GM18870 (cell line): ENCODE results near the gene NFE2L2.
"Not testable (repeated sequence)": the region's sequence is repeated elsewhere in the genome, so short reads cannot be mapped to it uniquely, and the experiment has no call there.

Experiments used
- ATAC-seq: cut with Tn5 transposase; IDR thresholded peaks from one replicate; pipeline ENCODE4 v1.9.1; 2021; ENCODE audit warnings: moderate library complexity; ENCODE audit not compliant: unreplicated experiment

The NFE2L2 gene

DNA sequence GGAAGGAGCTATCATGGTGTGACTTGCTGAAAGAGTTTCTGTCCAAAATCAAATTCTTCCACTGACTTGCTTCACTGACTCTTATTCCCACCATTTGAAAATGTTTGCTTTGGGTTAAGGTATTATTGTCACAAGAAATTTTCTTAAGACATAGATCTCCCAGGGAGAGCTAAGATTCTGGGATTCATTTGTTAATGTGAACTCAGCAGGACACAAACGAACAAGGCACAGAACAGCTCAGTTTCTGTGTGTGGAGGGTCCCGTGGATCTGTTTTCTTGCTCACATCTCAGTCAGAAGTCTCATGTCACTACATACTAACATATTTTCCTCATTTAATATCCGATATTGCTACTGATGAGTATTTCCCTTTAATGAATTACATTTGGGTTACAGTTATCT is 60.1 kb downstream of the NFE2L2 start:
- ATAC-seq: no peak

DNA sequence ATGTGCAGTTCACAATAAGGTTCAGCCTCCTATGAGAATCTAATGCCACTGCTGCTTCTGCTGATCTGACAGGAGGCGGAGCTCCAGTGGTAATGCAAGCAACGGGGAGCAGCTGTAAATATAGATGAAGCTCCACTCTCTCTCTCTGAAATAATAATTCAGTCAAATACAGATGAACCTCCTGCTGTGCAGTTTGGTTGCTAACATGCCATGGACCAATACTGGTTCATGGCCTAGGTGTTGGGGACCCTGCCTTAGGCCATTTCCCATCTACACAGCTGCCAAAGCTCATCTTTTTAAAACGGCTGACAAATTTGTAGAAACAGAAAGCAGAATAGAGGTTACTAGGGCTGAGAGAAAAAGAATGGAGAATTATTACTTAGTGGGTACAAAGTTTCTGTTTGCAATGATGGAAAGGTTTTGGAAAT is 62.6 kb downstream of the NFE2L2 start:
- ATAC-seq: no peak

DNA sequence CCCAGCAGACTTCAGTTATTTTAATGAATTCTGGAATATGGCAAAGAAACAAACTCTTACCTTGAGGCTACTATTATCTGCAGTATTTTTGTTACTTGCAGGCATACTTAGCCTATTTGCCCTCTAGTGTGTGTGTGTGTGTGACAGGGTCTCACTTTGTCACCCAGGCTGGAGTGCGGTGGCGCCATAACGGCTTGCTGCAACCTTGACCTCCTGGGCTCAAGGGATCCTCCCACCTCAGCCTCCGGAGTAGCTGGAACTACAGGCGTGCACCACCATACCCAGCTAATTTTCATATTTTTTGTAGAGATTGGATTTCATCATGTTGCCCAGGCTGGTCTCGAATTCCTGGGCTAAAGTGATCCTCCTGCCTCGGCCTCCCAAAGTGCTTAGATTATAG is 64.1 kb downstream of the NFE2L2 start:
- not testable (repeated sequence) for ATAC-seq

DNA sequence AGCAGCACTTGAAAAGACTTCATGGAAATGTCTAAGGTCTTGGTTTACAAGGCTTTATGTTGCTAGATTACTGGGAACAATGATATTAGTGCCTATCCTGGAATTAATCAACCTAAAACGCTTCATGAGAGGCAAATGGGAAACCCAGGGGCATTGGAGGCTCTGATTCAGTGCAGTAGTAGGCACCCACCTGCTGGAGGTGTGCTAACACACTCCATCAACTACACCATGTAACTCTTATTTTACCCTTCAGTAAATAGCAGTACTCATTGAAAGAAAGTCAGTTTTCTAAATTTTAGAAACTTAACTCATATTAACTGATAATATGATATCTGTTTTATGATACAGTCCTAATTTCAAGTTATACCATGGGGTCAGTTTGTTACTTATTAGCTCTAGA is 69.3 kb downstream of the NFE2L2 start:
- ATAC-seq: no peak

DNA sequence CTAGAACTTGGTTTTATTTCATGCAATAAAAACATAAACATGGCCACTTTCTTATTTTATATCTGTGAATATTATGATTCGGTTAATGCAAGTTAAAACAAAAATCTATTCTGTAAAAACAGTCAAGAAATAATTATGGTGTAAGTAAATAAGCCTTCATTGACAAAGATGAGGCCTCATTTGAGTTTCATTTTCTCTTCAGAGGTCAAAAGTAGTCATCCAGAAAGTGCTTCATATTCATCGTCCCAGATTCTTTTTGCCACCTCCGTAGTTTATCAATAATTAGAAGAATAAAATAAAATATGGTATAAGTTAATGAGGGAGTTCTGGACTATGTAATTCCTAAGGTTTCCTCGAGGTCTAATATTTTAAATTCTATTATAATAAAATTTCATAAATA is 71.3 kb downstream of the NFE2L2 start:
- ATAC-seq: no peak

GRCh38 chr2:177192788-177193187 is 71.7 kb downstream of the NFE2L2 start:
- ATAC-seq: no peak

DNA sequence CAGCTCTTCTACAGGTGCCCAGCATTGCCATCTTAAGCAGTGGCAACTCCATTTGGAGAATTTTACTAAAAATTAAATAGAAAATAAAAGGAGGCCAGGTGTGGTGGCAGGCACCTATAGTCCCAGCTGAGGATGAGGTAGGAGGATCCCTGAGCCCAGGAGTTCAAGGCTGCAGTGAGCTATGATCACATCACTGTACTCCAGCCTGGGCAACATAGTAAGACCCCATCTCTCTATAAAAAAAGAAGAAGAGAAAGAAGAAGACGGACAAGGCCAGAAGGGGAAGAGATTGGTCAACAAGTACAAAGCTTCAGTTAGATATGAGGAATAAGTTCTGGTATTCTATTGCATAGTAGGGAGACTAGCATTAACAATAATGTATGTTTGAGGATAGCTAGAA is 73.6 kb downstream of the NFE2L2 start:
- no peak for ATAC-seq

DNA sequence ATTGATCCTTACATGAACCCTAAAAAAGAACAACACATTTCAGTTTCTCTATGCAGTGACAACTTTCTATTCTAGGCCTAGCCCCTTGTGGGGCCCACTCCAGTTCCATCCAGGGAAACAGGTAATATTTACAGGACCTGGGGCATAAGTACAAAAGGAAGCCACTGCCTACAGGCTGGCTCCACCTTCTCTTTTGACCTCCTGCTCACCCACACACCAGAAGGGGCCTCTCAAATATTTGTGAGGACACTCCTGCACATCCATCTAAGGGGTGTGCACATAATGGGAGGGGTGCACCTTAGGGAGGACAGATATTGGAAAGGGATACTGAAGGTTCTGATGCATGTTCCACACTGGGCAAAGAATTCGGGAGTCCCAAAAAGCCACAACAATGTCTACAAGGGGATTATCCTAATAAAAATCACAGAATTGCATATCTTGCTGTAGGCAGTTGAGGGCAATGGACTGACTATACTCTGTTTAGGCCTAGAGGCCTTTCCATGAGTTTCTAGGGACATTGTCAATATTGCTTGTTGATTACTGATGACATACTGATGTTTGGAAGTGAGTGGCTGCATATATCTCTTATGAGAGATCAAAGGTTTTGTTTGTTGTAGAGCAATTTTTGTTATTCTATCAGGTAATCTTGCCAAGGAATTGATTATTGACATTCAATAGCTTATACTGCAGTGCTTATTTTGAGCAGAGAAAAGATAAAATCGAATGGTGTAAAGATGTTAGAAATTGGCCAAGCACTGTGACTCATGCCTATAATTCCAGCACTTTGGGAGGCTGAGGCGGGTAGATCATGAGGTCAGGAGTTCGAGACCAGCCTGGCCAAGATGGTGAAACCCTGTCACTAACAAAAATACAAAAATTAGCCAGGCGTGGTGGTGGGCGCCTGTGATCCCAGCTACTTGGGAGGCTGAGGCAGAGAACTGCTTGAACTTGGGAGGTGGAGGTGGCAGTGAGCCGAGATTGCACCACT is 75.8 kb downstream of the NFE2L2 start:
- no peak for ATAC-seq

GRCh38 chr2:177187631-177188312 is 76.8 kb downstream of the NFE2L2 start:
- no peak for ATAC-seq

DNA sequence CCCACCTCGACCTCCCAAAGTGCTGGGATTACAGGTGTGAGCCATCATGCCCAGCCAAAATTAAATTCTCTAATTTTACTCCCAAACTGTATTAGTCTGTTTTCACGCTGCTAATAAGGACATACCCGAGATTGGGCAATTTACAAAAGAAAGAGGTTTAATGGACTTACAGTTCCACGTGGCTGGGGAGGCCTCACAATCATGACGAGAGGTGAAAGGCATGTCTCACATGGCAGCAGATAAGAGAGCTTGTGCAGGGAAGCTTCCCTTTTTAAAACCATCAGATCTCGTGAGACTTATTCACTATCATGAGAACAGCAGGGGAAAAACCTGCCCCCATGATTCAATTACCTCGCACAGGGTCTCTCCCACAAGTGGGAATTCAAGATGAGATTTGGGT is 78.5 kb downstream of the NFE2L2 start:
- ATAC-seq: not testable (repeated sequence)

DNA sequence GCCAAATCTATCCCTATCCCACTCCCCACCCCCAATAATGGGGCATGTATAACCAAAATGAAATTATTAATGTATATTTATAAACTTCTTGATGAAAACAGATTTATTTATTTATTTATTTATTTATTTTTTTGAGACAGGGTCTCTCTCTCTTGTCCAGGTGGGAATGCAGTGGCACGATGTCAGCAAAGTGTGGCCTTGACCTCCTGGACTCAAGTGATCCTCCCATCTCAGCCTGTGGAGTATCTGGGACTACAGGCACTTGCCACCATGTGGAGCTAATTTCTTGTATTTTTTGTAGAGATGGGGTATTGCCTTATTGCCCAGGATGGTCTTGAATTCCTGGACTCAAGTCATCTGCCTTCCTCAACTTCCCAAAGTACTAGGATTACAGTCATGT is 79.9 kb downstream of the NFE2L2 start:
- no peak for ATAC-seq

DNA sequence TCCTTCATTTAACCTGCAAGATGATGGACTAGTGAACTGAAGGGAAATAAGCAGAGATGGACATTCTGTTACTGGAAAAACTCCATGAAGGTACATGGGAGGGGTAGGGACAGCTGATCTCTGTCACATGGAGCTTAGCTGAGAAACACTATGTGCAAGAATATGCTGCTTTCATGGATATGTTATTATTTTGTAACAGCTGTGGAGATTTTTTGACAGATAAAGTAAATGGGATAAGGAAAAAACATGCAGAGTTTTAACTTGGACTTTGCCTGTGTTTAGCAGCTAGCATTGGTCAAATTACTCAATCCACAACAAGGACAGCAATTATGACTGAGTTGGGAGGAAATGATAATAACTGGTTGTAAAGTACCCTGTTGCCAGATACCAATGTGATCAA is 80.7 kb downstream of the NFE2L2 start:
- ATAC-seq: no peak
